A673 (cell line): ENCODE measurements around the gene RUNX2. TPM values are rescaled to one million over a fixed set of nuclear protein-coding genes. Genes with fewer than 3 reads are reported as not detected.

Source experiments
- BruUV-seq: library from RNA; stranded (reverse); fragments of 400-500 nt; replicated peaks from 2 replicates; lab custom pipeline; 2021; lab: Mats Ljungman, UMichigan
- CTCF ChIA-PET: fragments of 300-600 bp; sonication (Branson Sonifier 250); formaldehyde crosslinking; loops from one replicate; lab custom pipeline; 2022; ENCODE audit warnings: antibody characterized with exemption; lab: Charles Lee
- POLR2A ChIA-PET: fragments of 300-600 bp; sonication (Branson Sonifier 250); formaldehyde crosslinking; loops from one replicate; lab custom pipeline; 2022; ENCODE audit warnings: antibody characterized with exemption; ENCODE audit not compliant: low non-redundant PET; lab: Charles Lee
- DNase-seq: peaks from one replicate; pipeline ENCODE4 v3.0.0-alpha.2; 2015; ENCODE audit warnings: low spot score
- H3K27ac ChIP-seq: fragments of 200-600 bp; sonication (generic); 2 replicates; pipeline ENCODE4 v1.5.1; 2016; ENCODE audit warnings: mixed run types, low read depth, mild to moderate bottlenecking, mixed read lengths, antibody characterized with exemption, low read length; ENCODE audit not compliant: poor library complexity, severe bottlenecking
- H3K27me3 ChIP-seq: fragments of 200-600 bp; sonication (generic); replicated peaks from 2 replicates; pipeline ENCODE4 v1.6.1; 2017; ENCODE audit warnings: mixed run types, low read depth, mild to moderate bottlenecking, mixed read lengths, antibody characterized with exemption, low read length; ENCODE audit not compliant: insufficient read depth, poor library complexity
- H3K36me3 ChIP-seq: fragments of 200-600 bp; sonication (generic); 2 replicates; pipeline ENCODE4 v1.6.1; 2016; ENCODE audit warnings: mixed run types, mild to moderate bottlenecking, mixed read lengths, antibody characterized with exemption, low read length; ENCODE audit not compliant: insufficient read depth, poor library complexity, severe bottlenecking
- H3K4me1 ChIP-seq: fragments of 200-600 bp; sonication (generic); 2 replicates; pipeline ENCODE4 v1.6.1; 2017; ENCODE audit warnings: mixed run types, mild to moderate bottlenecking, mixed read lengths, antibody characterized with exemption, low read length; ENCODE audit not compliant: insufficient read depth, poor library complexity, severe bottlenecking
- H3K4me3 ChIP-seq: fragments of 200-600 bp; sonication (generic); 2 replicates; pipeline ENCODE4 v1.5.1; 2016; ENCODE audit warnings: low read depth, mixed run types, mild to moderate bottlenecking, mixed read lengths, low read length; ENCODE audit not compliant: poor library complexity, severe bottlenecking
- H3K9me3 ChIP-seq: fragments of 200-600 bp; sonication (generic); 2 replicates; pipeline ENCODE4 v1.6.1; 2016; ENCODE audit warnings: mixed run types, low read depth, mild to moderate bottlenecking, mixed read lengths, antibody characterized with exemption, low read length; ENCODE audit not compliant: poor library complexity, severe bottlenecking
- CTCF ChIP-seq: fragments of 300-800, 200-600 bp; sonication (generic); conservative IDR thresholded peaks from 2 replicates; pipeline ENCODE4 v1.5.1; 2017; ENCODE audit warnings: low read depth, mild to moderate bottlenecking, antibody characterized with exemption, low read length, moderate library complexity, mixed read lengths
- EZH2 ChIP-seq: fragments of 200-600 bp; sonication (generic); IDR thresholded peaks from 2 replicates; pipeline ENCODE4 v1.6.1; 2017; ENCODE audit warnings: borderline replicate concordance, low read depth, mild to moderate bottlenecking, mixed read lengths, antibody characterized with exemption, low read length; ENCODE audit not compliant: poor library complexity, severe bottlenecking
- intact Hi-C: fragments of 100-400 bp; cut with micrococcal nuclease; formaldehyde crosslinking; loops from one replicate; pipeline ENCODE4 v1.10.0; 2022; ENCODE audit not compliant: unreplicated experiment
- total RNA-seq: library from RNA; stranded (reverse); gene quantifications from 2 replicates; pipeline ENCODE4 v1.2.3, GENCODE V29; 2021

The RUNX2 gene
- total RNA-seq, 1 experiment from 2014 or later, result 4.9 TPM

GRCh38 chr6:45576648-45577624 is 248.8 kb downstream of the RUNX2 start:
- POLR2A ChIA-PET, result no interaction called here
- H3K4me3 ChIP-seq, result no peak overlapping the region
- no peaks in the 10 kb centered on the region for H3K27me3 ChIP-seq
- BruUV-seq, result no TSS peak
- CTCF ChIA-PET, result no interaction called here
- no peaks in the 10 kb centered on the region for H3K36me3 ChIP-seq
- TF ChIP-seq EZH2 (no peak), CTCF (no peak)
- no peak for DNase-seq
- intact Hi-C loops, result no loop called here
- H3K4me1 ChIP-seq, result peaks cover 8% of the 10 kb centered on the region
- H3K27ac ChIP-seq, result no peak overlapping the region
- no peaks in the 10 kb centered on the region for H3K9me3 ChIP-seq

DNA sequence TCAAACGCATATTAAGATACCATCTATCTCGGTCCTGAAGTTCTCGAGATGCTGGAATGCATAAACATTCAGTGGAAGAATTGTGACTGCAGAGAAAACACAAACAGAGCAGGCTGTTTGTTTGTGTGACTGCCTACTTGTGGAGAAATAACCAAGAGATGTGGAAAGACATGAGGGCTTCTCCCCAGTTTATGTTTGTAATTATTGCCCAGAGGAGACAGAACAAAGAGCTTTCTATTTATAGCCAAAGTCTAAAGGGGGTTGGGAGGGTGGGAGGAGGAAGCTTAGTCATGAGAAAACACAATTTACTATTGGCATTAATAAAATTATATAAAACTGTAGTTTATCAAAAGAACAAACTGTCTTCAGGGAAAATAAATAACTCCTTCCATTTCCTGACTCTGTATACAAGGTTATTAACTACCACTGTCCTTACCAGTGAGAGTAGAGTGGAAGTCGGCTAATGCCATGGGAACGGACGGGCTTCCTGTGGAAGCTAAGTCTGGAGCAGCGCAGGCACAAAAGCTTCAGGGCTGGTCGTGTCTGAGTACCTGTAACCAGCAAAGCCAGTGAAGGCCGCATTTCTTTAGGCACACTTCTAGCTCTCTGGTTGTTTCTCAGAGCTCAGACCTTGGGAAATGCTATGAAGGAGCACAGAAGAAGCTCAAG is 249.8 kb downstream of the RUNX2 start:
- CTCF ChIA-PET, result no interaction called here
- Histone ChIP-seq H3K4me1 (peaks cover 8% of the 10 kb centered on the region), H3K9me3 (no peaks in the 10 kb centered on the region), H3K27me3 (no peaks in the 10 kb centered on the region), H3K4me3 (no peak overlapping the region), H3K36me3 (no peaks in the 10 kb centered on the region), H3K27ac (no peak overlapping the region)
- peak; percentile 11 for DNase-seq
- POLR2A ChIA-PET, result no interaction called here
- BruUV-seq, result no TSS peak
- intact Hi-C loops, result no loop called here
- no peak for TF ChIP-seq EZH2
- TF ChIP-seq CTCF, result no peak

GRCh38 chr6:45584127-45584526 is 256.0 kb downstream of the RUNX2 start:
- Histone ChIP-seq H3K4me3 (no peak overlapping the region), H3K27me3 (no peaks in the 10 kb centered on the region), H3K27ac (no peak overlapping the region), H3K36me3 (no peaks in the 10 kb centered on the region), H3K9me3 (no peaks in the 10 kb centered on the region), H3K4me1 (peaks cover 13% of the 10 kb centered on the region)
- intact Hi-C loops, result no loop called here
- TF ChIP-seq EZH2 (no peak), CTCF (no peak)
- ChIA-PET POLR2A (no interaction called here), CTCF (no interaction called here)
- no TSS peak for BruUV-seq
- DNase-seq, result no peak
